Stimulated activated naive CD8-positive, alpha-beta T cell treated with anti-CD3 and anti-CD28 coated beads, Interleukin-15, Interleukin-2, amounts not matched to agents 100 ng/mL and 50 ng/mL, for 24 hours (primary cell): Measurements from ENCODE around the gene ATG9B.

Experiments used
- H3K27ac Mint-ChIP-seq: one replicate; pipeline ENCODE4 v1.8.0; 2021; ENCODE audit warnings: mild to moderate bottlenecking, mixed read lengths
- H3K27me3 Mint-ChIP-seq: one replicate; pipeline ENCODE4 v1.8.0; 2021; ENCODE audit warnings: mixed read lengths
- H3K36me3 Mint-ChIP-seq: one replicate; pipeline ENCODE4 v1.8.0; 2021; ENCODE audit warnings: low read depth, mixed read lengths
- H3K4me1 Mint-ChIP-seq: one replicate; pipeline ENCODE4 v1.8.0; 2021; ENCODE audit warnings: low read depth, mixed read lengths
- H3K4me3 Mint-ChIP-seq: one replicate; pipeline ENCODE4 v1.8.0; 2021; ENCODE audit warnings: mild to moderate bottlenecking, mixed read lengths
- H3K9me3 Mint-ChIP-seq: one replicate; pipeline ENCODE4 v1.8.0; 2021; ENCODE audit warnings: mixed read lengths

ATG9B gene

GRCh38 chr7:150996376-150997074, 27.8 kb downstream of the ATG9B start:
- Mint-ChIP-seq H3K27me3 (peaks cover 3% of the 10 kb centered on the region), H3K4me1 (peaks cover 22% of the 10 kb centered on the region), H3K9me3 (no peaks in the 10 kb centered on the region), H3K36me3 (no peaks in the 10 kb centered on the region), H3K27ac (peak overlapping the region; percentile 45), H3K4me3 (no peak overlapping the region)

DNA sequence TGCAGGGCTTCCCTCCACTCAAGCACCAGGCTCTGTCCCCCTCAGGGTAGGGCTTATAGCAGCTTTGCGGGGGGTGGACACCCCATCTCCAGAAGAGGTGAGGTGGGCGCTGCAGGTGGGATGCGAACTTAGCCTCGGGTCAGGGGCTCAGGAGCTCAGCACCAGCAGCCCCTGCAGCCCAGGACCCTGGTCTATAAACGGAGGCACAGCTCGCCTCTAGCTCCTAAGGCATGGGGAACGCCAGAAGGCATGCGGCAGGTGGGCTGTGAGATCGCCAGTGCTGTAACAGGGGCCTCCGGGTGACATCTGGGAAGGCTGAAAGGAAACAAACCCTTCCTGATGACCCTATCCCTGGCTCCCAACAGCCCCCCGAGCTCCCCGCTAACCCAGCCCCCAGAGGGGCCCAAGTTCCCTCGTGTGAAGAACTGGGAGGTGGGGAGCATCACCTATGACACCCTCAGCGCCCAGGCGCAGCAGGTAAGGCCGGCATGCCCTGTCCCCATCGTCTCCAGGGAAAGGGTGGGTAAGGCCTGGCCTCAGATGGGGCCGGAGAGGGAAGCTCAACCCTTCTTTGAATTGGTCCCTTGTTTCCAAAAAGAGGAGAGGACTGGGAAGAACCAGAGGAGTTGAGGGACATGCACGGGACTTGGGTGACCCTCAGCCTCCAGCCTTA, 29.3 kb downstream of the ATG9B start:
- Mint-ChIP-seq H3K27me3 (peaks cover 3% of the 10 kb centered on the region), H3K4me1 (peaks cover 22% of the 10 kb centered on the region), H3K4me3 (no peak overlapping the region), H3K9me3 (peaks cover 14% of the 10 kb centered on the region), H3K36me3 (no peaks in the 10 kb centered on the region), H3K27ac (no peak overlapping the region)

GRCh38 chr7:150994141-150994837, 30.0 kb downstream of the ATG9B start:
- no peak overlapping the region for H3K4me3 Mint-ChIP-seq
- peaks cover 3% of the 10 kb centered on the region for H3K27me3 Mint-ChIP-seq
- H3K4me1 Mint-ChIP-seq: peaks cover 22% of the 10 kb centered on the region
- H3K27ac Mint-ChIP-seq: no peak overlapping the region
- peaks cover 18% of the 10 kb centered on the region for H3K9me3 Mint-ChIP-seq
- H3K36me3 Mint-ChIP-seq: no peaks in the 10 kb centered on the region

- Mint-ChIP-seq H3K27ac (no peak overlapping the region), H3K9me3 (peaks cover 18% of the 10 kb centered on the region), H3K27me3 (peaks cover 4% of the 10 kb centered on the region), H3K36me3 (no peaks in the 10 kb centered on the region), H3K4me1 (peaks cover 25% of the 10 kb centered on the region), H3K4me3 (no peak overlapping the region)
Measured at GRCh38 chr7:150993511-150993910, 30.8 kb downstream of the ATG9B start.

GRCh38 chr7:150992833-150993302, 31.4 kb downstream of the ATG9B start:
- H3K9me3 Mint-ChIP-seq: peaks cover 18% of the 10 kb centered on the region
- no peak overlapping the region for H3K27ac Mint-ChIP-seq
- peaks cover 9% of the 10 kb centered on the region for H3K27me3 Mint-ChIP-seq
- peaks cover 27% of the 10 kb centered on the region for H3K4me1 Mint-ChIP-seq
- no peaks in the 10 kb centered on the region for H3K36me3 Mint-ChIP-seq
- no peak overlapping the region for H3K4me3 Mint-ChIP-seq

GRCh38 chr7:150992051-150992640, 32.1 kb downstream of the ATG9B start:
- H3K27me3 Mint-ChIP-seq: peaks cover 6% of the 10 kb centered on the region
- peaks cover 20% of the 10 kb centered on the region for H3K4me1 Mint-ChIP-seq
- H3K27ac Mint-ChIP-seq: no peak overlapping the region
- no peak overlapping the region for H3K4me3 Mint-ChIP-seq
- no peaks in the 10 kb centered on the region for H3K36me3 Mint-ChIP-seq
- peaks cover 18% of the 10 kb centered on the region for H3K9me3 Mint-ChIP-seq

GRCh38 chr7:150990416-150991186, 33.7 kb downstream of the ATG9B start, which contains the start of gene NOS3:
Gene NOS3, plus strand, starts transcription at chr7:150991017. Its CDS starts 2,787 bp downstream, at chr7:150993804.
- Mint-ChIP-seq H3K4me1 (peaks cover 16% of the 10 kb centered on the region), H3K4me3 (no peak within 1 kb of the TSS), H3K27ac (no peak within 1 kb of the TSS), H3K36me3 (no peaks in the 10 kb centered on the region), H3K9me3 (peaks cover 18% of the 10 kb centered on the region), H3K27me3 (peaks cover 13% of the 10 kb centered on the region)

GRCh38 chr7:150989456-150989855, 34.8 kb downstream of the ATG9B start:
- no peak overlapping the region for H3K27ac Mint-ChIP-seq
- H3K4me3 Mint-ChIP-seq: no peak overlapping the region
- peaks cover 16% of the 10 kb centered on the region for H3K4me1 Mint-ChIP-seq
- no peaks in the 10 kb centered on the region for H3K36me3 Mint-ChIP-seq
- H3K27me3 Mint-ChIP-seq: peaks cover 19% of the 10 kb centered on the region
- H3K9me3 Mint-ChIP-seq: peaks cover 18% of the 10 kb centered on the region

- Mint-ChIP-seq H3K27me3 (peaks cover 24% of the 10 kb centered on the region), H3K27ac (no peak overlapping the region), H3K9me3 (peaks cover 18% of the 10 kb centered on the region), H3K4me3 (peak overlapping the region; percentile 5), H3K36me3 (no peaks in the 10 kb centered on the region), H3K4me1 (peaks cover 10% of the 10 kb centered on the region)
Measured at GRCh38 chr7:150988230-150989226, 35.8 kb downstream of the ATG9B start.

- Mint-ChIP-seq H3K9me3 (peaks cover 18% of the 10 kb centered on the region), H3K27ac (no peak overlapping the region), H3K36me3 (no peaks in the 10 kb centered on the region), H3K27me3 (peaks cover 37% of the 10 kb centered on the region), H3K4me1 (peaks cover 10% of the 10 kb centered on the region), H3K4me3 (no peak overlapping the region)
Measured at GRCh38 chr7:150986556-150986955, 37.7 kb downstream of the ATG9B start.

DNA sequence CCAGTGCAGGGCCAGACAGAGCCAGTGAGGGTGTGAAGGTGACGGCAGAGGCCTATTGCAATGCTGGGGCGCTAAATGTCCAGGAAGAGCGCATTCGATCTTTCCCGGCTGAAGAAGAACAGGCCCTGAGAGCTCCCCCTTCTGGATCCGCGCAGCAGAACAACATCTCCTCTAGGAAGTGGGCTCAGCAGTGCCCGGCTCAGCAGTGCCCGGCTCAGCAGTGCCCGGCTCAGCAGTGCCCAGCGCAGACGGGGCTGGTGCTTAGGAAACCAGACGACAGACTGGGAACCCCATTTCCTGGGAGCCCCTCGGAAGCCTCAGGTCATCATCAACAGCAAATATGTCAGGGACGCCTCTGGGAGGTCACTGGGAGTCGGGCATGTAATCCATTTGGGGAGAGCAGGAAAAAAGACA, 38.2 kb downstream of the ATG9B start:
- no peak overlapping the region for H3K27ac Mint-ChIP-seq
- H3K9me3 Mint-ChIP-seq: peaks cover 14% of the 10 kb centered on the region
- H3K4me3 Mint-ChIP-seq: no peak overlapping the region
- H3K27me3 Mint-ChIP-seq: peaks cover 42% of the 10 kb centered on the region
- peaks cover 10% of the 10 kb centered on the region for H3K4me1 Mint-ChIP-seq
- no peaks in the 10 kb centered on the region for H3K36me3 Mint-ChIP-seq

GRCh38 chr7:150983893-150984368, 40.4 kb downstream of the ATG9B start:
- peaks cover 57% of the 10 kb centered on the region for H3K27me3 Mint-ChIP-seq

GRCh38 chr7:150982351-150982750, 41.9 kb downstream of the ATG9B start:
- Mint-ChIP-seq H3K4me3 (no peak overlapping the region), H3K9me3 (no peaks in the 10 kb centered on the region), H3K36me3 (no peaks in the 10 kb centered on the region), H3K27ac (no peak overlapping the region), H3K4me1 (peaks cover 8% of the 10 kb centered on the region), H3K27me3 (peaks cover 58% of the 10 kb centered on the region)

More at GRCh38 chr7:150983893-150984368, 40.4 kb downstream of the ATG9B start:
- Mint-ChIP-seq H3K36me3 (no peaks in the 10 kb centered on the region), H3K27ac (no peak overlapping the region), H3K4me3 (no peak overlapping the region), H3K9me3 (no peaks in the 10 kb centered on the region), H3K4me1 (peaks cover 10% of the 10 kb centered on the region)
